Hair follicle dermal papilla cell (primary cell): Measurements from ENCODE around the gene SGSM2. TPM values are rescaled to one million over a fixed set of nuclear protein-coding genes. Genes with fewer than 3 reads are reported as not detected.
A peak's percentile ranks its signal among the peaks of the same experiment; 100 is the strongest.

Source experiments
- small RNA-seq: library from RNA; depleted of rRNA; stranded (forward); fragments of <200 nt; gene quantifications from one replicate; pipeline ENCODE3, GENCODE V24; 2012
- total RNA-seq: library from RNA; depleted of rRNA; stranded (reverse); fragments of >200 nt; gene quantifications from 2 replicates; pipeline ENCODE4 v1.2.3, GENCODE V29; 2012

SGSM2 gene
- 57.3 and 65.4 TPM in 2 replicates for total RNA-seq

DNA sequence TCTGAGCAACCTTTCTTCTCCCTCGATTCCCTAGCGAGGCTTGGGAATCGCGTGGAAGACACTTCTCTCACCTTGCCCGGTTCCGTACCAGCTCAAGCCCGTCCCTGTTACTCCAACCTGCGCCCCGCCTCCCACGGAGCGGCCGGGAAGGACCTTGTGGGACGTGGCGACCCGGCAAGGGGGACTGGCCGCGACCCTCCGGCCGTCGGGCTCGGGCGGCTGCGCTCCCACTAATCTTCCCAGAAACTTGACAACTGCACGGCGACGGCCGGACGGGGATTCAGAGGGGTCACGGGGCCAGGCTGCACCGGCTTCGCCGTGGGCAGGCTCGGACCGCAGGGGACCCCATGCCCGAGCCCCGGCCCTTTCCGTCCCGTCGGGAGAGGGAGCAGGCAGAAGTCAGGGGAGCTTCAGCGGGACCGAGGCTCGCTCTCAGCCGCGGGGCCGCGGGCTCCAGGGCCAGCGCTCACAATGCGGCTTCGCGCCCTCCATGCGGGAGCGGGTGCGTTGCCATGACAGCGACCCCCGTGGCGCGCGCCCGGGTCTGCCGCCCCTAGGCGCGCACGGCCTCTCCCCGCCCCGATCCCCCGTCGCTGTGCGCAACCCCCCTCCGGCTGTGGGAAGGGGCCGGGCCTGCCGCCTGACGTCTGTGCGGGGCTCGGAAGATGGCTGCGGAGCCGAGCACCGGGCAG is at the start of gene SGSM2:
Gene SGSM2 (plus strand): TSS at position 650 of the 692 bp plus-strand sequence. CDS start 188 bp downstream, outside the sequence.

DNA sequence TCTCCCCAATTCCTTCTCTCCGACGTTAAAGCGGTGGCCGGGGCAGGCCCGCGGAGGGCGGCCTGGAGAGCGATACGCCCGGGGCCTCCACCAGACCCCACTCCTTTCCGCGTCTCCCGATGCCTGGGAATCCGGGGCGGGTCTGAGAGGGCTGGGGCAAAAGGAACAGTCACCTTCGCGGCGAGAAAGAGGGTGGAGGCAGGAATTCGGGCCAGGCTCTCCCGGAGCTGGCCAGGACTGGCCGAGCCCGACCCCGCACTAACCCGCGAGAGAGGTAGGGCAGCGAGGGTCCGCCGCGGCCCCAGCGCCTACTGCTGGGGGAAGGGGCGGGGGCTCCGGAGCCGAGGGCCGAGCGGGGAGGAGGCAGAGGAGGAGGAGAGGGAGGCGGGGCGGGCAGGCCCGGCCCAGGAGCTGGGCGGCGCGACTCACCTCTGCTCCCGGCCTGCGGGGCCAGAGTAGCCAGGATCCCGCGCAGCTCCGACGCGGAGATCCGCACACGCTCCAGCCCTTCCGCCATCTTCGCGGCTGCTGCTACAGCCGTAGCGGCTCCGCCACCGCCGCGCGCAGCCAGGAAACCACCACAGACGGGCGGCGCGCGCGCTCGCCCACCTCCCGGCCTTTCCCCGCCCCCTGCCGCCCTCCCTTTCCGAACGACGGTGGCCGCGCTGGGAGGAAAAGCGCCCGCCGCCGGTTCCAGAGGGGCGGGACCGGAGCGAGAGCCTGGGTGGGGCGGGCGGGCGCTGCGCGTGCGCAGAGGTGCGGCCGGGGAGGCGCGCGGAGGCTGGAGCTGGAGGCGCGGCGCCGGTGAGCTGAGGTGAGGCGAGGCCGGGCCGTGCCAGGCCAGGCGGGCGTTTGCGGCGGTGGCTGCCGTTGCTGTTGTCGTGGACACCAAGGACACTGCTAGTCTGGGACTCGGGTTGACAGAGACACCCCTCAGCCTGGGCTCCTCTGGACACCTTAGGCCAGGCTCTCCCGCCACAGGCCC is 33.8 kb upstream of the SGSM2 start, which contains the start of the genes SMG6 and SRR:
Gene SMG6 (minus strand): TSS at position 582 of the 985 bp plus-strand sequence. CDS start 65 bp downstream, at position 517.
Gene SRR (plus strand): TSS at position 747 of the 985 bp plus-strand sequence. CDS start 11,611 bp downstream, outside the sequence.

GRCh38 chr17:2336215-2336851 is 968 bp upstream of the SGSM2 start, which contains the start of gene TSR1:
TSR1 (minus strand) TSS chr17:2336457; CDS start chr17:2336427, 30 bp downstream.

GRCh38 chr17:2400877-2401425 is 63.6 kb downstream of the SGSM2 start, which contains the start of gene MNT:
MNT (minus strand) TSS chr17:2401060; CDS start chr17:2400712, 348 bp downstream.

Small RNAs within 50 kb of the gene (small RNA-seq; reads per million reads assigned to genes)
- not detected for gene AC006435.3
- not detected for gene AC006435.4
- 75.0 reads per million, percentile 98 among the genes with 10 or more reads in this experiment for gene SNORD91A
- 10.5 reads per million, percentile 91 among the genes with 10 or more reads in this experiment for gene SNORD91B

Other genes starting within 250 kb of the SGSM2 start
- 38.7 and 39.9 TPM in 2 replicates for gene SMG6, start 33.7 kb upstream of the SGSM2 start, total RNA-seq
- gene SRR, start 33.6 kb upstream of the SGSM2 start, total RNA-seq = 28.5 and 29.2 TPM in 2 replicates
- 42.4 and 46.4 TPM in 2 replicates for gene TSR1, start 1.0 kb upstream of the SGSM2 start, total RNA-seq
- gene MNT, start 63.6 kb downstream of the SGSM2 start, total RNA-seq = 15.5 and 24.5 TPM in 2 replicates
- gene METTL16, start 174.4 kb downstream of the SGSM2 start, total RNA-seq = 12.6 and 16.4 TPM in 2 replicates